ENCODE results near the gene DYNC1H1.
"Not testable (repeated sequence)": the region's sequence is repeated elsewhere in the genome, so short reads cannot be mapped to it uniquely, and the experiment has no call there.

DYNC1H1 gene

DNA sequence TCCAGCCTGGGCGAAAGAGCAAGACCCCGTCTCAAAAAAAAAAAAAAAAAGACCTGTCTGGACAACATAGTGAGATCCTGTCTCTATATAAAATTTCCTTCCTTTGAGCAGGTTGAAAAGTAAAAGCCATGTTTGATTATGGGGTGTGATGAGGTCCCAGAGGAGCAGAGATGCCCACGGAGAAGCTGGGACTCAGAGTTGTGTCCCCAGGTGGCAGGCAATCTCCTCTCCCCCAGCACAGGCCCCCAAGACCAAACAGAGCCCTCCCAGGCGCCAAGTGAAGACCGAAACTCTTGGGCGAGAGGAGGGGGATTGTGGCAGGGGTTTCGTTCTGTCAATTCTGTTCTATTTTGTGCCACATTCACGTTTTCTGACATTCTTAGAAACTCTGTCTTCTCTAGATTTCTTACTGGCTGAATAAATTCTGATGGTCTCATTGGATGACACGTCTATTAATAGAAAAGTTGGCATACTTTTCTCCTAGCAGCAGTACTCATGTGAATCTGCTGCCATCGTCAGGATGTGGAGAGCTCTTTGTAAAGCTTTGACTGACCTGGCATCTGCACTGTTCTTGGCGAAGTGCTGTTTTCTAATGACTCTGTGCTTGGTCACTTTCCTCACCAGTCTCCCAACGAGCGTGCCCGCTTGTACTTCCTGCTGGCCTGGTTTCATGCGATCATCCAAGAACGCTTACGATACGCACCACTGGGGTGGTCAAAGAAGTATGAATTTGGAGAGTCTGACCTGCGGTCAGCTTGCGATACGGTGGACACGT is 79.1 kb downstream of the DYNC1H1 start:
- FAIRE-seq, result no peak

DNA sequence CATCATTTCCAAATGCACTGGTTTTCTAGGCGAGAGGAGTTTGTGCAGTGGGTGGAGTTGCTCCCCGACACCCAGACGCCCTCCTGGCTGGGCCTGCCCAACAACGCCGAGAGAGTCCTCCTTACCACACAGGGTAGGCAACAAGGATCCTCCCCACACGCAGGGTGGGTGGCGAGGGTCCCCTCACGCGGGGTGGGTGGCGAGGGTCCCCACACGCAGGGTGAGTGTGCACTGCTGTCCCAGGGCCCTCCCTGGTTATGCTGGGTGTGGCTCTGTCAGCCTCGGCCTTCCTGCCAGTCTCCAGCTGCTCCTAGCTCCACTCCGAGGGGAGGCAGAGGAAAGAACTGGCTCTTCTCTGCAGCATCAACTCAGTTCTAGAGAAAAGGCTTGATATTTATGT is 80.2 kb downstream of the DYNC1H1 start:
- no peak for FAIRE-seq

GRCh38 chr14:102046337-102047278 is 82.2 kb downstream of the DYNC1H1 start:
- no peak for FAIRE-seq

GRCh38 chr14:102047808-102048540 is 83.6 kb downstream of the DYNC1H1 start:
- no peak for FAIRE-seq

GRCh38 chr14:102049258-102050025 is 85.1 kb downstream of the DYNC1H1 start:
- no peak for FAIRE-seq

DNA sequence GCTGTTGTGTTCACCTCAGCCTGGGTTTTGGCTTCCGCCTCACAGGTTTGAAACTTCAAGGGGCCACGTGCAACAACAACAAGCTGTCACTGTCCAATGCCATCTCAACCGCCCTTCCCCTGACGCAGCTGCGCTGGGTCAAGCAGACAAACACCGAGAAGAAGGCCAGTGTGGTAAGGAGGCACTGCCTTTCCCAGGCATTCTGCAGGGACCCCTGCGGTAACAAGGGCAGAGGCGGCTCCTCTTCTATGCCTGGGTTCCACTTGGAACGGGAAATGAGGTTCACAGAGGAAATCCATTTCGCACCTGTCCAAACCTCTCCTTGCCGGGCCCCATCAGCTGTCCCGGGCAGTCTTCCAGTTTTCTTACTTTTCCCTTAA is 85.6 kb downstream of the DYNC1H1 start:
- FAIRE-seq, result no peak

DNA sequence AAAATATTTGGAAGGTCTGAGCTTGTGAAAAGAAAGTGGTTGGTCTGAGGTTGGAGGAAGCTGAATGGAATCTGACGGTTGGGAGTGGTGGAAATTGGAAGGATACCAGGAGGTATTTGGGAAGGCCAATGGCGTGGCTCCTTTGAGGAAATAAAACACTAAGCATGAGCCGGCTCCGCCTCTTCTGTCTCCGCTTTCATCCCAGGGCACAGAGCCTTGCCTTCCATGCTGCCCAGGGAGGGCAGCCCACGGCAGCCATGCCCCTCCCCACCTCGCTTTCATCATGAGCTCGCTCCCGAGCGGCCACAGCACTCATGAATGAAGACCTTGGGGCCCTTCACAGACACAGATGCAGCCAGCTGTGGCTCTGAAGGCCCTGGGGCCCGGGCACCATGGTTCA is 86.3 kb downstream of the DYNC1H1 start:
- FAIRE-seq, result no peak

DNA sequence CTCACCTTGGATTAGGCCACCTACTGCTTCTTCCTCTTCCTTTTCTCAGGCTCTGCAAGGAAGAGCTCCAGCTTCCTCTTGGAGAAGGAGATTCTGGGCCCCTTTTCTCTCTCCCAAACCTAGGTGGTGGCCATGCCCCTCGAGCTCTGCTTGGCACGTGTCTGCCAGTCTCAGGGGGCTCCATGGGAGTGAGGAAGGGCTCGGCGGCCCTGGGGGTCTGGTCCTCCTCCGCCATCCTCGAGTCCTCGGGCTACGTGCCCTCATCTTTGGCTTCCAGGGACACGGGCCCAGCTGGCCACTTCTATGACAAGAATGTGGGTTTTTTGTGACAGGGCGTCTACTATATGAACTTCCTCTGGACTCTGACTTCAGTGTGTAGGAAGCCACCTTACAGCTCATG is 88.1 kb downstream of the DYNC1H1 start:
- FAIRE-seq, result no peak

DNA sequence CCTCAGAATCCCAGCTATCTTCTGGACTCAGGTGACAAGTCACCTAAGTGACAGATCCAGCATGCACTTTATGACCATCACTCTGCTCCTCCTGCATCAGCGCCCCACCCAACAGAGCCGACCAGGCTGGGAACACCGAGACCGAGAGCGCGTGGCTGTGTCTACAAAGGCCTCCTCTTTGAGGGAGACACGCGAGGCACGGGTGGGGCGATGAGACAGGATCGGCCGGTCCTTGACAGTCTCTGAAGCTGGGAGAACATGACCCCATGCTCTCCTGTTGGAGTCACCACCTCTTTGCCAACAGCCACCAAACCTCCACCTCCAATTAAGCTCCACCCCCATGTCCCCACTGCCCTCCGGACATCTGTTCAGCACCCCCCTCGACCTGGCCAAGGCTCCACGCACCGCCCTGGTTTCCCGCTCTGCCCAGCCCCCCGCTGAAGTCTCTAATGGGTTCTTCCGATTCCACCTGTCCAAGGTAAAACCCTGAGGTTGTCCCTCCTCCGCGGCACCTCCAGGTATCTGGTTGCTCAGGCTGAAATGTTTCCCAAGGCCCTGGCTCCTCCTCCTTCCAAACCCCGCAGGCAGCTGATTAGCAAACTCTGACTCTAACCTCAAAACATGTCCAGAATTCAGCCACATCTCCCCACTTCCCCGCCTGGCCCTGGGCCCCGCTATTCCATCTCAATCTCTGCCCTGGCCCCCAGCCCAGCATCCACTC is 91.0 kb downstream of the DYNC1H1 start:
- FAIRE-seq, result no peak

DNA sequence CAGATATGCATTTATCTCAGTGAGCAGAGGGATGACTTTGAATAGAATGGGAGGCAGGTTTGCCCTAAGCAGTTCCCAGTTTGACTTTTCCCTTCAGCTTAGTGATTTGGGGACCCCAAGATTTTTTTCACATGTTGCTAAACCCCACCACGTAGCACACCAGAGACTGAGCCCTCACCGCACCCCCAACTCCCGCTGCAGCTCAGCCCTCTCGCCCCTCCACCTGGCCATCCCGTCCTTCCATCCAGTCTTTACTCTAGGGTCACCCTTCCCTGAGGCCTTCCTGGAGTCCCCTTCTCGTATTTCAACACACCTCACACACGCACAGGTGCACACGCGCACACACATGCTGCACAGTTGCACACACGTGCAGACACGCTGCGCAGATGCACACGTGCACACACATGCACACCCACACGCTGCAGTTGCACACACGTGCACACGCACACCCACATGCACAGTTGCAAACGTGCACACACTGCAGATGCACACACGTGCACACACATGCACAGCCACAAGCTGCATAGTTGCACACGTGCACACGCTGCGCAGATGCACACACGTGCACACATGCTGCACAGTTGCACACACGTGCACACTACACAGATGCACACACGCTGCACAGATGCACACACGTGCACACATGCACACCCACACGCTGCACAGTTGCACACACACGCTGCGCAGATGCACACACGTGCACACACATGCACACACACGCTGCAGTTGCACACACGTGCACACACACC is 92.5 kb downstream of the DYNC1H1 start:
- no peak for FAIRE-seq

DNA sequence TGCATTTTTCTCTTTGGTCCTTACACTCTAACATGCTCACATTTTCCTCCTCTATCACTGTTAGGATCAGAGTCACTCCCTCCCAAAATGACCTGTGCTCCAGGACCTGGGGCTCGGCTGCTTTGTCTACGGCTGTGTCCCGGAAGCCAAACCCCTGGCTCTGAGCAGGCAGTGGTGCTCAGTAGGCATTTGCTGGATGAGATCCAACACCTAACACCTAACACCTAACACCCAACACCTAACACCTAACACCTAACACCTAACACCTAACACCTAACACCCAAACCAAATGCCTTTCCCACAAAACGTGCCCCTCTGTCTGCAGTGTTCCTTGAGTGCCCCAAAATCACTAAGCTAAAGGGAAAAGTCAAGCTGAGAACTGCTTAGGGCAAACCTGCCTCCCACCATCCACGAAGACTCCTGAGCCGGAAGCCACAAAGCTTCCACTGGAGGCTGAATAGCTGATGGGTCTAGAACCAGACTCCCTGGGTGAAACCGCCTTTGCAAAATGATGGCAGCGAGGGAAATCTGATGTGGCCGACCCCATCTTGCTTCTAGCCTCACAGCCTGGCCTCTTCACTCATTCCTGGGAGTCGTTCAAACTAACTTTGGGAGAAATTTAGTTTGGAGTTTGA is 93.2 kb downstream of the DYNC1H1 start:
- FAIRE-seq, result no peak

GRCh38 chr14:102058146-102058545 is 93.8 kb downstream of the DYNC1H1 start:
- no peak for FAIRE-seq

GRCh38 chr14:102058961-102059360 is 94.6 kb downstream of the DYNC1H1 start:
- FAIRE-seq, result no peak

DNA sequence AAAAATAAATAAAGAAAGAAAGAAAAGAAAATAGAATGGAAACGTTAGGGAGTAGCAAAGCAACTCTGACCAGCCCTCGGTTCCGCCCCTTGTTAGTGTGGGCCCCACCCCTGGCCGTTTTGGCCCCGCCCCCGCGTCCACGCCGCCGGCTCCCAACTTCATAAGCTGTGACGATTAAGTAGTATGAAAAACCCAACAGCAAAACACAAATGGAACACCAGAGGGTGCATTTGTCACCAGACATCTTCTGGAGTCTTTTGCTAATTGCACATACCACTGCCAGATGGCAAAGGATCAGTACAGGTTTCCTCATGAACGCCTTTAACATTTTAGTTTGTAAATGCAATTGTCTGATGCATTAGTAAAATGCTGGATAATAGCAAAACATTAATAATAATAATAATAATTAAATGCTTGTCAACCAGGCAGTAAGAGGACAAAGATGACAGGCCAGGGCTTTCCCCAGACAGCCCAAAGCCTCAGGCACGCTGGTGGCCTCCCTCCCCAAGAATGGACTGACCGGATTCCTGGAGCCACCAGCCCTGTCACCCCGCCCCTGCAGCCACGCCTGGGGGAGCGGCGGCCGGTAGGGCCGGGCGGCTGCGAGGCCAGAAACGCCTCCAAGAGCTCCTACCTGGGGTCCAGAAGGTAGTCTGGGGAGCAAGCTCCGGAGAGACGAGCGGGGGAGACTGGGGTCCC is 98.9 kb downstream of the DYNC1H1 start:
- peak; percentile 87 for FAIRE-seq

DNA sequence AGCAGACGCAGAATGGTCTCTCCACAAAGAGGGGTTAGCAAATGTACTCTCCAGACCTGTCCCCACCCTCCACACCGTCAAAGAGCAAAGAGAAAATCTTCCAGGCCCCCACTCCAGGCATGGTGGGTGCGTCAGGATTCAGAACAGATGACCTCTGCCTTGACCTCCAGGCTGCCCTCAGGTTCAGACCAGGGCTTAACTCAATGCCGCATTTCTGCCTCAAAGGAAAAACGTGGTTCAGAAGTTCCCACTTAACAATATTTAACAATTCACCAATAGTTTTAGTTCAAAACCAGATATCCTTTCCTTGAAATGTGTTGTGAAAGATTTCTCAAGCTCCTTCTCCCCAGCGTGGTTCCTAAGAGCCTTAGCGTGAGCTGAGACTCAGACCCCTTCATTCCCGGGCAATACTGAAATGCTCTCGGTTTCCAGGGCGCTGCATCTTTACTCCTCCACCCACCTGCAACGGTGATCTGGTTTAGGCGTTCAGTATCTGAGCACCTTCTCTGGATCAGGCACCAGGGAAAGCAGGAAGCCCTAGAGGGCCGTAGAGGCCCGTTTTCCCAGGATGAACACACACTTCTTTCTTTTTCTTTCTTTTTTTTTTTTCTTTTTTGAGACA is 99.5 kb downstream of the DYNC1H1 start:
- no peak for FAIRE-seq

- FAIRE-seq, result not testable (repeated sequence)
Observed at GRCh38 chr14:102064590-102064989, 100.2 kb downstream of the DYNC1H1 start.

GRCh38 chr14:102066041-102066451 is 101.7 kb downstream of the DYNC1H1 start:
- FAIRE-seq, result no peak

- no peak for FAIRE-seq
Observed at GRCh38 chr14:102071283-102071998, 107.1 kb downstream of the DYNC1H1 start.

Measured in endometrium (tissue), 2 donors.